ENCODE measurements around the gene THADA. TPM values are rescaled to one million over a fixed set of nuclear protein-coding genes. Genes with fewer than 3 reads are reported as not detected.

The THADA gene
- total RNA-seq, 2 experiments from 2014 or later = 31.2 to 32.3 TPM

DNA sequence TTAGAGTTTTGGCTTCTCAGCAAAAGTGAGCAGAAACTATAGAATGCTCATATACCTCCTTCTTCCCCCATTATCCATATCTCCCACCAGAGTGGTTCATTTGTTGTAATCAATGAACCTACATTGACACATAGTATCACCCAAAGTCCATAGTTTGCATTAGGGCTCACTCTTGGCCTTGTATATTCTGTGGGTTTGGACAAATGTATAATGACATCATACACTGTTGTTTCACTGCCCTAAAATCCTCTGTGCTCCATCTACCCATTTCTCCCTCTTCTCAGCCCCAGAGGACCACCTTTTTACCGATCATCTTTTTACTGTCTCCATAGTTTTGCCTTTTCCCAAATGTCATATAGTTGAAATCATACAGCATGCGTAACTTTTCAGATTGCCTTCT, 393.5 kb downstream of the THADA start:
- H4K20me1 ChIP-seq (ENCODE audit: insufficient read depth, low read length) = no peaks in the 10 kb centered on the region
- ChIA-PET POLR2A (interaction anchor here (0.7 to 1.1 kb wide), 4 partner anchors 8 to 123 kb away, joined by 3 to 4 read pairs (median 4); partner anchors contain the start of gene ZFP36L2), CTCF (ENCODE audit: unreplicated experiment) (interaction anchor here (0.6 kb wide), 1 partner anchor 73 kb away, joined by 3 read pairs; no protein-coding TSS in a partner anchor)
- H3K4me2 ChIP-seq (ENCODE audit: low read length) = no peak overlapping the region
- H3K36me3 ChIP-seq (ENCODE audit: insufficient read depth, low read length) = no peaks in the 10 kb centered on the region
- no peaks in the 10 kb centered on the region for H3K9me2 ChIP-seq (ENCODE audit: insufficient read depth, low read length)
- peaks cover 8% of the 10 kb centered on the region for H3K4me1 ChIP-seq (ENCODE audit: insufficient read depth, low read length, poor library complexity, severe bottlenecking)
- intact Hi-C loops (cut with micrococcal nuclease; ENCODE audit: unreplicated experiment) = no loop called here
- no peaks in the 10 kb centered on the region for H3K79me2 ChIP-seq (ENCODE audit: insufficient read depth, low read depth, low read length)
- H3K27ac ChIP-seq (ENCODE audit: low read depth, low read length, poor library complexity, severe bottlenecking) = no peak overlapping the region
- H2AFZ ChIP-seq (ENCODE audit: low read length) = no peak overlapping the region
- no TSS peak for BruUV-seq (replicated peaks)
- no peak for TF ChIP-seq EZH2phosphoT487 (IDR thresholded peaks at IDR 0.05; ENCODE audit: borderline replicate concordance, low read depth, low read length)
- no peak for DNase-seq (ENCODE audit: low spot score)
- no peaks in the 10 kb centered on the region for H3K9me3 ChIP-seq (ENCODE audit: low read length)
- H3K4me3 ChIP-seq (ENCODE audit: low read depth, low read length, poor library complexity, severe bottlenecking) = no peak overlapping the region

- H3K4me2 ChIP-seq (ENCODE audit: low read length) = no peak overlapping the region
- peaks cover 16% of the 10 kb centered on the region for H3K4me1 ChIP-seq (ENCODE audit: insufficient read depth, low read length, poor library complexity, severe bottlenecking)
- no peak overlapping the region for H2AFZ ChIP-seq (ENCODE audit: low read length)
- TF ChIP-seq EZH2phosphoT487 (IDR thresholded peaks at IDR 0.05; ENCODE audit: borderline replicate concordance, low read depth, low read length) = no peak
- TF ChIP-seq CTCF (conservative IDR thresholded peaks at IDR 0.05; ENCODE audit: low read length) = no peak
- DNase-seq (ENCODE audit: low spot score) = no peak
- H3K27ac ChIP-seq (ENCODE audit: low read depth, low read length, poor library complexity, severe bottlenecking) = no peak overlapping the region
- H3K36me3 ChIP-seq (ENCODE audit: insufficient read depth, low read length) = no peaks in the 10 kb centered on the region
- H3K4me3 ChIP-seq (ENCODE audit: low read depth, low read length, poor library complexity, severe bottlenecking) = no peak overlapping the region
- no TSS peak for BruUV-seq (replicated peaks)
- H3K9me3 ChIP-seq (ENCODE audit: low read length) = no peaks in the 10 kb centered on the region
- no peaks in the 10 kb centered on the region for H3K9me2 ChIP-seq (ENCODE audit: insufficient read depth, low read length)
- intact Hi-C loops (cut with micrococcal nuclease; ENCODE audit: unreplicated experiment) = no loop called here
- ChIA-PET POLR2A (interaction anchor here (0.7 to 1.1 kb wide), 3 partner anchors 17 to 124 kb away, joined by 3 to 4 read pairs (median 4); partner anchors contain the start of gene ZFP36L2), CTCF (ENCODE audit: unreplicated experiment) (no interaction called here)
- no peaks in the 10 kb centered on the region for H3K79me2 ChIP-seq (ENCODE audit: insufficient read depth, low read depth, low read length)
- H4K20me1 ChIP-seq (ENCODE audit: insufficient read depth, low read length) = no peaks in the 10 kb centered on the region
These were observed 394.3 kb downstream of the THADA start for GRCh38 chr2:43201497-43201896.

DNA sequence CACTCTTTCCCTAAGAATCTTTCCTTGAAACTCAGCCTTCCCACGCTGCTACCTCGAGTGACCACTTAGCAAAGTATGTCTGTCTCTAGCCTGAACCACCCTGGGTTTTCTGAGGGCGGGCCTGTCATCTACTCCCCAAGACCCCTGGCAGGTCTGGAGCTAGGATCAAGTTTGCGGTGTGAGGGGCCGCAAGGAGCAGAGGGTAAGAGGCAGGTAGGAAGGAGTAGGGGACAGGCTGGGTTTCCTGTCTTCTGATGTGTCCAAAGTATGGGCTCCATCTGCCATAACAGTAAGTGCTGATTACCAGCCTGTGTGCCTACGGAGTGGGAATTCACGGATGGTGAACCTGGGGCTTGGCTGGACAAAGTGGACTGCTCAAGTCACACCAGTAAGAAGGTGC, 394.8 kb downstream of the THADA start:
- H3K36me3 ChIP-seq (ENCODE audit: insufficient read depth, low read length) = no peaks in the 10 kb centered on the region
- no TSS peak for BruUV-seq (replicated peaks)
- H3K4me1 ChIP-seq (ENCODE audit: insufficient read depth, low read length, poor library complexity, severe bottlenecking) = peaks cover 20% of the 10 kb centered on the region
- no peak overlapping the region for H3K27ac ChIP-seq (ENCODE audit: low read depth, low read length, poor library complexity, severe bottlenecking)
- no peaks in the 10 kb centered on the region for H3K79me2 ChIP-seq (ENCODE audit: insufficient read depth, low read depth, low read length)
- intact Hi-C loops (cut with micrococcal nuclease; ENCODE audit: unreplicated experiment) = no loop called here
- POLR2A ChIA-PET = interaction anchor here (1.1 kb wide), 1 partner anchor 26 kb away, joined by 4 read pairs; the partner anchor contains the start of gene ZFP36L2
- H3K9me2 ChIP-seq (ENCODE audit: insufficient read depth, low read length) = no peaks in the 10 kb centered on the region
- TF ChIP-seq CTCF (conservative IDR thresholded peaks at IDR 0.05; ENCODE audit: low read length) (no peak), EZH2phosphoT487 (IDR thresholded peaks at IDR 0.05; ENCODE audit: borderline replicate concordance, low read depth, low read length) (no peak)
- DNase-seq (ENCODE audit: low spot score) = no peak
- no peak overlapping the region for H2AFZ ChIP-seq (ENCODE audit: low read length)
- no peak overlapping the region for H3K4me3 ChIP-seq (ENCODE audit: low read depth, low read length, poor library complexity, severe bottlenecking)
- H4K20me1 ChIP-seq (ENCODE audit: insufficient read depth, low read length) = no peaks in the 10 kb centered on the region
- H3K9me3 ChIP-seq (ENCODE audit: low read length) = no peaks in the 10 kb centered on the region
- no peak overlapping the region for H3K4me2 ChIP-seq (ENCODE audit: low read length)
- CTCF ChIA-PET (ENCODE audit: unreplicated experiment) = no interaction called here

Data from OCI-LY7 (cell line).